ENCODE results near the gene SPEN.
A peak's percentile ranks its signal among the peaks of the same experiment; 100 is the strongest.
"Not testable (repeated sequence)": the region's sequence is repeated elsewhere in the genome, so short reads cannot be mapped to it uniquely, and the experiment has no call there.

SPEN gene

GRCh38 chr1:15838721-15839120 is 8.8 kb upstream of the SPEN start:
- no peak for TF ChIP-seq CTCF (conservative IDR thresholded peaks at IDR 0.05; ENCODE audit: control insufficient read depth, insufficient read depth, low read depth, low read length)
- no peak for DNase-seq (ENCODE audit: low read depth)
- no peak overlapping the region for H3K4me3 ChIP-seq (ENCODE audit: control insufficient read depth, low read depth, low read length)

GRCh38 chr1:15843826-15844572 is 3.5 kb upstream of the SPEN start:
- TF ChIP-seq CTCF (conservative IDR thresholded peaks at IDR 0.05; ENCODE audit: control insufficient read depth, insufficient read depth, low read depth, low read length): no peak
- no peak for DNase-seq (ENCODE audit: low read depth)
- no peak overlapping the region for H3K4me3 ChIP-seq (ENCODE audit: control insufficient read depth, low read depth, low read length)

GRCh38 chr1:15846056-15846455 is 1.5 kb upstream of the SPEN start:
- not testable (repeated sequence) for DNase-seq (ENCODE audit: low read depth); H3K4me3 ChIP-seq (ENCODE audit: control insufficient read depth, low read depth, low read length)

GRCh38 chr1:15847893-15848142 is 311 bp downstream of the SPEN start:
- H3K4me3 ChIP-seq (ENCODE audit: control insufficient read depth, low read depth, low read length): peak overlapping the region; percentile 77
- no peak for TF ChIP-seq CTCF (conservative IDR thresholded peaks at IDR 0.05; ENCODE audit: control insufficient read depth, insufficient read depth, low read depth, low read length)
- no peak for DNase-seq (ENCODE audit: low read depth)

GRCh38 chr1:15848143-15848928 is 829 bp downstream of the SPEN start:
- TF ChIP-seq CTCF (conservative IDR thresholded peaks at IDR 0.05; ENCODE audit: control insufficient read depth, insufficient read depth, low read depth, low read length): no peak
- DNase-seq (ENCODE audit: low read depth): no peak
- peak overlapping the region; percentile 77 for H3K4me3 ChIP-seq (ENCODE audit: control insufficient read depth, low read depth, low read length)

- no peak for TF ChIP-seq CTCF (conservative IDR thresholded peaks at IDR 0.05; ENCODE audit: control insufficient read depth, insufficient read depth, low read depth, low read length)
- peak overlapping the region; percentile 77 for H3K4me3 ChIP-seq (ENCODE audit: control insufficient read depth, low read depth, low read length)
- peak; percentile 80 for DNase-seq (ENCODE audit: low read depth)
These were observed 1.6 kb downstream of the SPEN start for GRCh38 chr1:15848929-15849774.
